H1 (cell line): Measurements from ENCODE around the gene DIRAS2. TPM values are rescaled to one million over a fixed set of nuclear protein-coding genes. Genes with fewer than 3 reads are reported as not detected.
A peak's percentile ranks its signal among the peaks of the same experiment; 100 is the strongest.

Experiments used
- CTCF ChIA-PET: fragments of 300-600 bp; sonication (Branson Sonifier 250); formaldehyde crosslinking; loops from one replicate; lab custom pipeline; 2021; ENCODE audit not compliant: partially characterized antibody; lab: Charles Lee
- POLR2A ChIA-PET: fragments of 300-600 bp; sonication (Branson Sonifier 250); formaldehyde crosslinking; loops from one replicate; lab custom pipeline; 2021; ENCODE audit warnings: inconsistent platforms; ENCODE audit not compliant: partially characterized antibody; lab: Charles Lee
- DNase-seq, 2 experiments: peaks; one replicate each; pipeline versions ENCODE4 v3.0.0 to v3.0.0-alpha.2; 2010 to 2022; ENCODE audit warnings: low spot score in 2 of 2, low read depth in 1 of 2, mixed read lengths in 1 of 2
- FAIRE-seq: peaks from 2 replicates; lab custom pipeline; 2011; peaks lifted over from hg19 to GRCh38; lab: Jason Lieb, UNC
- H2AFZ ChIP-seq: 2 replicates; pipeline ENCODE4 v1.8.1; 2012; ENCODE audit warnings: low read length, inconsistent platforms
- H2AK5ac ChIP-seq: 2 replicates; pipeline ENCODE4 v1.6.1; 2013; ENCODE audit warnings: low read depth, low read length
- H2BK120ac ChIP-seq: replicated peaks from 2 replicates; pipeline ENCODE3; 2013; ENCODE audit warnings: low read depth, low read length, inconsistent platforms
- H2BK12ac ChIP-seq: 2 replicates; pipeline ENCODE4 v1.6.1; 2013; ENCODE audit warnings: low read depth, low read length
- H2BK15ac ChIP-seq: 2 replicates; pipeline ENCODE4 v1.6.1; 2013; ENCODE audit warnings: low read length
- H2BK20ac ChIP-seq: 2 replicates; pipeline ENCODE4 v1.6.1; 2013; ENCODE audit warnings: low read length
- H2BK5ac ChIP-seq: 2 replicates; pipeline ENCODE4 v1.6.1; 2013; ENCODE audit warnings: low read depth, low read length
- H3K14ac ChIP-seq: 2 replicates; pipeline ENCODE4 v1.6.1; 2013; ENCODE audit warnings: inconsistent platforms; ENCODE audit not compliant: insufficient read length
- H3K18ac ChIP-seq: 2 replicates; pipeline ENCODE4 v1.6.1; 2013; ENCODE audit warnings: low read length; ENCODE audit errors: extremely low read depth
- H3K23ac ChIP-seq: 2 replicates; pipeline ENCODE4 v1.6.1; 2013; ENCODE audit warnings: inconsistent platforms; ENCODE audit not compliant: insufficient read length
- H3K23me2 ChIP-seq: 2 replicates; pipeline ENCODE4 v1.6.1; 2013; ENCODE audit warnings: low read depth, low read length
- H3K27ac ChIP-seq: 2 replicates; pipeline ENCODE4 v1.6.1; 2011; ENCODE audit warnings: low read depth, low read length, inconsistent platforms
- H3K27me3 ChIP-seq, 4 experiments: replicated peaks in 1 of 4; 1 replicate in 1 of 4; 2 replicates in 3 of 4; pipeline versions ENCODE4 v1.6.1 to v1.8.1; 2011 to 2013; ENCODE audit warnings: low read length in 3 of 4, mild to moderate bottlenecking in 3 of 4, inconsistent platforms in 2 of 4, mixed read lengths in 2 of 4, moderate library complexity in 1 of 4; ENCODE audit not compliant: control insufficient read depth in 3 of 4, insufficient read depth in 3 of 4; ENCODE audit errors: extremely low read depth in 1 of 4
- H3K36me3 ChIP-seq, 4 experiments: 2 replicates each; pipeline versions ENCODE4 v1.6.1 to v1.8.1; 2011 to 2013; ENCODE audit warnings: mild to moderate bottlenecking in 4 of 4, low read length in 3 of 4, moderate library complexity in 2 of 4, control low read depth in 1 of 4, inconsistent platforms in 1 of 4; ENCODE audit not compliant: insufficient read depth in 4 of 4, control insufficient read depth in 2 of 4
- H3K4ac ChIP-seq: replicated peaks from 2 replicates; pipeline ENCODE3; 2013; ENCODE audit warnings: low read length, low read depth, mixed read lengths, inconsistent platforms; ENCODE audit not compliant: insufficient read length
- H3K4me1 ChIP-seq, 4 experiments: replicated peaks in 1 of 4; 1 replicate in 1 of 4; 2 replicates in 3 of 4; pipeline versions ENCODE4 v1.6.1 to v1.8.1; 2011 to 2013; ENCODE audit warnings: low read length in 3 of 4, inconsistent platforms in 2 of 4, mixed read lengths in 1 of 4; ENCODE audit not compliant: insufficient read depth in 4 of 4, control insufficient read depth in 3 of 4
- H3K4me2 ChIP-seq, 2 experiments: 2 replicates each; pipeline versions ENCODE4 v1.6.1 to v1.8.1; 2011 to 2013; ENCODE audit warnings: low read depth in 2 of 2, low read length in 2 of 2, control low read depth in 1 of 2, inconsistent platforms in 1 of 2, mild to moderate bottlenecking in 1 of 2; ENCODE audit not compliant: insufficient read depth in 1 of 2
- H3K4me3 ChIP-seq, 4 experiments: fragments of 200-600, 300-600 bp in 1 of 4; sonication (generic), shearing (Covaris generic), sonication (Bioruptor Twin) in 1 of 4; 2 replicates each; pipeline versions ENCODE4 v1.5.1 to v1.8.1; 2011 to 2016; ENCODE audit warnings: low read length in 4 of 4, low read depth in 3 of 4, control low read depth in 2 of 4, inconsistent platforms in 2 of 4, mild to moderate bottlenecking in 2 of 4, mixed read lengths in 1 of 4, moderate library complexity in 1 of 4; ENCODE audit not compliant: insufficient read depth in 2 of 4; ENCODE audit errors: extremely low read depth in 1 of 4
- H3K56ac ChIP-seq: replicated peaks from 2 replicates; pipeline ENCODE3; 2013; ENCODE audit warnings: low read depth, mild to moderate bottlenecking, mixed read lengths, low read length, inconsistent platforms; ENCODE audit not compliant: insufficient read length
- H3K79me1 ChIP-seq: 2 replicates; pipeline ENCODE4 v1.6.1; 2013; ENCODE audit warnings: low read depth, low read length, control low read depth
- H3K79me2 ChIP-seq, 2 experiments: 2 replicates each; pipeline versions ENCODE4 v1.6.1 to v1.8.1; 2012 to 2013; ENCODE audit warnings: low read length in 2 of 2, mild to moderate bottlenecking in 2 of 2, inconsistent platforms in 1 of 2; ENCODE audit not compliant: insufficient read depth in 2 of 2, control insufficient read depth in 1 of 2
- H3K9ac ChIP-seq, 4 experiments: replicated peaks in 1 of 4; 1 replicate in 1 of 4; 2 replicates in 3 of 4; pipeline versions ENCODE4 v1.6.1 to v1.8.1; 2011 to 2013; ENCODE audit warnings: low read depth in 3 of 4, low read length in 3 of 4, control low read depth in 2 of 4, mild to moderate bottlenecking in 2 of 4, moderate library complexity in 2 of 4, inconsistent platforms in 1 of 4; ENCODE audit errors: extremely low read depth in 1 of 4
- H3K9me3 ChIP-seq, 2 experiments: 2 replicates each; pipeline versions ENCODE4 v1.6.1 to v1.8.1; 2012 to 2013; ENCODE audit warnings: mild to moderate bottlenecking in 2 of 2, moderate library complexity in 2 of 2, control low read depth in 1 of 2, inconsistent platforms in 1 of 2, low read depth in 1 of 2, low read length in 1 of 2, mixed read lengths in 1 of 2; ENCODE audit not compliant: insufficient read depth in 2 of 2
- H4K20me1 ChIP-seq, 2 experiments: replicated peaks in 1 of 2; 2 replicates each; pipeline versions ENCODE3 to v1.8.1; 2011 to 2013; ENCODE audit warnings: inconsistent platforms in 2 of 2, low read length in 2 of 2, mild to moderate bottlenecking in 1 of 2; ENCODE audit not compliant: insufficient read depth in 2 of 2, control insufficient read depth in 1 of 2
- H4K5ac ChIP-seq: 2 replicates; pipeline ENCODE4 v1.6.1; 2013; ENCODE audit warnings: low read length, low read depth, mixed read lengths, inconsistent platforms; ENCODE audit not compliant: insufficient read length
- H4K8ac ChIP-seq: 2 replicates; pipeline ENCODE4 v1.8.0; 2013; ENCODE audit warnings: mild to moderate bottlenecking, moderate library complexity, low read length, inconsistent platforms; ENCODE audit not compliant: insufficient read depth; ENCODE audit errors: extremely low read depth
- H4K91ac ChIP-seq: replicated peaks from 2 replicates; pipeline ENCODE3; 2013; ENCODE audit warnings: low read length, mixed read lengths, inconsistent platforms; ENCODE audit not compliant: insufficient read length
- KDM1A ChIP-seq: fragments of 200-600, 300-600 bp; sonication (generic); IDR thresholded peaks from 2 replicates; pipeline ENCODE4 v1.7.1; 2016; ENCODE audit warnings: mild to moderate bottlenecking, low read length, borderline replicate concordance
- KDM4A ChIP-seq: IDR thresholded peaks from one replicate; pipeline ENCODE4 v1.7.1; 2012; ENCODE audit warnings: low read depth, mild to moderate bottlenecking, moderate library complexity, low read length, inconsistent platforms; ENCODE audit not compliant: severe bottlenecking
- SUZ12 ChIP-seq: fragments of 200-600 bp; sonication (generic); IDR thresholded peaks from 2 replicates; pipeline ENCODE4 v1.6.1; 2012; ENCODE audit warnings: mild to moderate bottlenecking, inconsistent platforms, low read length, moderate library complexity, mixed read lengths
- TBP ChIP-seq: IDR thresholded peaks from 2 replicates; pipeline ENCODE4 v1.6.1; 2011; ENCODE audit warnings: low read depth, low read length, improper control_type of control experiment
- YY1 ChIP-seq: IDR thresholded peaks from 2 replicates; pipeline ENCODE4 v1.6.1; 2011; ENCODE audit warnings: low read depth, mild to moderate bottlenecking, low read length
- WGBS, 2 experiments: shearing (Covaris generic) in 1 of 2; methylation state at CpG; one replicate each; pipeline versions ENCODE4 v1.1.6 to v1.1.7; 2013 to 2015; ENCODE audit warnings: low lambda C conversion rate in 2 of 2, mixed read lengths in 2 of 2, inconsistent platforms in 1 of 2, low coverage in 1 of 2, missing lambda C conversion rate in 1 of 2; ENCODE audit not compliant: insufficient replicate concordance in 2 of 2, insufficient coverage in 1 of 2, insufficient read length in 1 of 2; ENCODE audit errors: extremely low coverage in 1 of 2, missing lambda C conversion rate in 1 of 2; 5-methylcytosine and 5-hydroxymethylcytosine counted together
- long read RNA-seq, 2 experiments: library from RNA in 1 of 2; library from capped mRNA in 1 of 2; stranded (forward); transcript quantifications; one replicate each; pipeline ENCODE4 v2.0.0, GENCODE V29; 2021; ENCODE audit warnings: inconsistent platforms in 1 of 2
- polyA minus RNA-seq, 3 experiments: library from RNA; depleted of rRNA, polyadenylated mRNA; stranded (reverse); fragments of >200 nt; gene quantifications; 1 replicate in 2 of 3; 2 replicates in 1 of 3; pipeline ENCODE4 v1.2.3, GENCODE V29; 2011
- polyA plus RNA-seq, 7 experiments: library from polyadenylated mRNA; depleted of rRNA in 3 of 7; stranded (reverse) in 5 of 7; unstranded in 2 of 7; fragments of >200 nt in 5 of 7; fragments of 200-250 nt in 2 of 7; gene quantifications; 1 replicate in 5 of 7; 2 replicates in 1 of 7; 4 replicates in 1 of 7; pipeline versions ENCODE4 v1.2.1 to v1.2.3, GENCODE V29; 2011 to 2013; ENCODE audit warnings: missing spikeins in 2 of 7, mixed read lengths in 2 of 7
- total RNA-seq: library from RNA; stranded (reverse); fragmentation: NEBNext Ultra II Directional; extraction: Animal tissue kit (Norgen Biotek cat#: 25700); gene quantifications from 2 replicates; pipeline ENCODE4 v1.2.1, GENCODE V29; 2021
- TF ChIP-seq, protein P1 (sequence below): IDR thresholded peaks from 2 replicates; pipeline ENCODE4 v1.6.1; 2012; ENCODE audit warnings: inconsistent platforms

The DIRAS2 gene, protein sequence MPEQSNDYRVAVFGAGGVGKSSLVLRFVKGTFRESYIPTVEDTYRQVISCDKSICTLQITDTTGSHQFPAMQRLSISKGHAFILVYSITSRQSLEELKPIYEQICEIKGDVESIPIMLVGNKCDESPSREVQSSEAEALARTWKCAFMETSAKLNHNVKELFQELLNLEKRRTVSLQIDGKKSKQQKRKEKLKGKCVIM
- 0.11 and 0.15 TPM in 2 replicates for total RNA-seq
- polyA plus RNA-seq (2011; rRNA removed) = 0.06 and 0.13 TPM in 2 replicates
- 0.05 TPM for polyA plus RNA-seq (2011; cell fraction: cytosol; rRNA removed)
- 0.36 TPM for polyA plus RNA-seq (2011; cell fraction: nucleus; rRNA removed)
- 0.05 to 0.12 TPM in 2 of 4 replicates, not detected in the others for polyA plus RNA-seq (2012, experiment 1 of 2)
- 0.03 TPM for polyA plus RNA-seq (2012, experiment 2 of 2)
- polyA plus RNA-seq (2013, experiment 1 of 2) = 0.06 TPM
- 0.09 TPM for polyA plus RNA-seq (2013, experiment 2 of 2)
- polyA minus RNA-seq (2011; rRNA and poly(A)+ RNA removed) = 0.10 TPM in 1 of 2 replicates, not detected in the other
- polyA minus RNA-seq (2011; cell fraction: cytosol; rRNA and poly(A)+ RNA removed) = not detected
- not detected for polyA minus RNA-seq (2011; cell fraction: nucleus; rRNA and poly(A)+ RNA removed)
- long read RNA-seq, experiment 1, partial matches to known transcripts = 0 of 1 reads
- long read RNA-seq, experiment 1, other reads (novel, unspliced or antisense) = 1 of 1 reads
- long read RNA-seq, experiment 2 = 0 reads

GRCh38 chr9:90642570-90643539 is at the start of gene DIRAS2:
Gene DIRAS2 (minus strand): TSS chr9:90642824. CDS start chr9:90613827, 28,997 bp downstream.
- H2BK120ac ChIP-seq = no peak within 1 kb of the TSS
- 9% methylated on average over 53 of the region's 53 CpGs; no CpG with 5 or more reads in 1 of the 2 experiments for WGBS, 2 experiments
- H2AK5ac ChIP-seq = no peak within 1 kb of the TSS
- no peaks in the 10 kb centered on the region for H3K9me3 ChIP-seq
- H3K27me3 ChIP-seq = peaks cover 0 to 9% (median 7%) of the 10 kb centered on the region in 4 experiments; a peak in 4 of 7 replicates
- H3K79me2 ChIP-seq = no peaks in the 10 kb centered on the region
- H2BK5ac ChIP-seq = no peak within 1 kb of the TSS
- H4K5ac ChIP-seq = no peak within 1 kb of the TSS
- no peak within 1 kb of the TSS for H3K14ac ChIP-seq
- no peak within 1 kb of the TSS for H2BK12ac ChIP-seq
- H3K4me3 ChIP-seq = peak within 1 kb of the TSS; percentile 22 to 66 (median 64)
- H3K9ac ChIP-seq = no peak within 1 kb of the TSS; a peak in 1 of 7 replicates
- H3K4me2 ChIP-seq = peak within 1 kb of the TSS; percentile 55 to 89
- no peak within 1 kb of the TSS for H3K18ac ChIP-seq
- ChIA-PET CTCF (interaction anchor here (0.5 to 1.2 kb wide), 5 partner anchors 16 to 298 kb away, joined by 3 read pairs; no protein-coding TSS in a partner anchor), POLR2A (interaction anchor here (1.0 kb wide), 1 partner anchor 28 kb away, joined by 5 read pairs; no protein-coding TSS in a partner anchor)
- H3K23ac ChIP-seq = no peak within 1 kb of the TSS
- peaks cover 0 to 3% (median 2%) of the 10 kb centered on the region in 4 experiments; a peak in 1 of 7 replicates for H3K4me1 ChIP-seq
- no peak for FAIRE-seq
- H2BK15ac ChIP-seq = no peak within 1 kb of the TSS
- no peak within 1 kb of the TSS for H2BK20ac ChIP-seq
- no peak within 1 kb of the TSS; the same call in 1 of the 2 replicates for H3K27ac ChIP-seq
- no peaks in the 10 kb centered on the region for H4K20me1 ChIP-seq
- H4K91ac ChIP-seq = no peak within 1 kb of the TSS
- H3K4ac ChIP-seq = no peak within 1 kb of the TSS
- H3K79me1 ChIP-seq = no peaks in the 10 kb centered on the region
- peak within 1 kb of the TSS; percentile 87 for H2AFZ ChIP-seq
- DNase-seq = peak; percentile 33 to 83
- no peaks in the 10 kb centered on the region for H3K36me3 ChIP-seq
- H3K23me2 ChIP-seq = peaks cover 9% of the 10 kb centered on the region
- H4K8ac ChIP-seq = no peak within 1 kb of the TSS
- no peak within 1 kb of the TSS for H3K56ac ChIP-seq
- TF ChIP-seq YY1 = peak; percentile 81
- TF ChIP-seq TBP = peak; percentile 6; the same call in 1 of the 2 replicates
- TF ChIP-seq KDM4A = peak; percentile 88
- TF ChIP-seq, protein P1, sequence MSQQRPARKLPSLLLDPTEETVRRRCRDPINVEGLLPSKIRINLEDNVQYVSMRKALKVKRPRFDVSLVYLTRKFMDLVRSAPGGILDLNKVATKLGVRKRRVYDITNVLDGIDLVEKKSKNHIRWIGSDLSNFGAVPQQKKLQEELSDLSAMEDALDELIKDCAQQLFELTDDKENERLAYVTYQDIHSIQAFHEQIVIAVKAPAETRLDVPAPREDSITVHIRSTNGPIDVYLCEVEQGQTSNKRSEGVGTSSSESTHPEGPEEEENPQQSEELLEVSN = peak; percentile 48; the same call in 1 of the 2 replicates
- 0 out of 2 replicates have a peak, but pooled peaks have one; percentile 25 for TF ChIP-seq KDM1A
- peak; percentile 48; the same call in 1 of the 2 replicates for TF ChIP-seq SUZ12
